D721Med (cell line): Measurements from ENCODE around the gene MTHFD1L.

Experiments used
- DNase-seq: peaks from one replicate; pipeline ENCODE4 v3.0.0; 2011; ENCODE audit warnings: low spot score; ENCODE audit not compliant: insufficient read length
- FAIRE-seq: peaks from 2 replicates; lab custom pipeline; 2011; peaks lifted over from hg19 to GRCh38; lab: Jason Lieb, UNC
- CTCF ChIP-seq: IDR thresholded peaks from 2 replicates; pipeline ENCODE4 v1.5.1; 2012; ENCODE audit warnings: mild to moderate bottlenecking, control low read depth; ENCODE audit not compliant: insufficient read depth; ENCODE audit errors: missing control alignments

The MTHFD1L gene

GRCh38 chr6:151005896-151006632 lies 140.6 kb downstream of the MTHFD1L start:
- DNase-seq (no peak), FAIRE-seq (no peak)
- TF ChIP-seq CTCF, result no peak

- no peak for TF ChIP-seq CTCF
- DNase-seq, result no peak
- FAIRE-seq, result no peak
Measured at GRCh38 chr6:151007076-151007475, 141.6 kb downstream of the MTHFD1L start.

GRCh38 chr6:151007922-151008321 lies 142.4 kb downstream of the MTHFD1L start:
- DNase-seq (no peak), FAIRE-seq (no peak)
- no peak for TF ChIP-seq CTCF

GRCh38 chr6:151008425-151008824 lies 142.9 kb downstream of the MTHFD1L start:
- DNase-seq (no peak), FAIRE-seq (no peak)
- no peak for TF ChIP-seq CTCF

- DNase-seq (no peak), FAIRE-seq (no peak)
- TF ChIP-seq CTCF, result no peak
Measured at GRCh38 chr6:151009576-151009975, 144.1 kb downstream of the MTHFD1L start.

GRCh38 chr6:151010071-151010470 lies 144.6 kb downstream of the MTHFD1L start:
- no peak for FAIRE-seq
- DNase-seq, result no peak
- no peak for TF ChIP-seq CTCF
